NT2/D1 (cell line): ENCODE measurements around the gene NBDY.
A peak's percentile ranks its signal among the peaks of the same experiment; 100 is the strongest.

Experiments
- DNase-seq: peaks from one replicate; pipeline ENCODE4 v3.0.0-alpha.2; 2011; ENCODE audit warnings: low read depth, low spot score
- H3K27me3 ChIP-seq: 2 replicates; pipeline ENCODE4 v1.6.0; 2011; ENCODE audit warnings: mild to moderate bottlenecking; ENCODE audit not compliant: insufficient read length, insufficient read depth
- H3K36me3 ChIP-seq: 2 replicates; pipeline ENCODE4 v1.6.1; 2011; ENCODE audit warnings: mild to moderate bottlenecking, low read length, mixed read lengths; ENCODE audit not compliant: insufficient read depth, insufficient read length
- H3K4me1 ChIP-seq: 2 replicates; pipeline ENCODE4 v1.5.1; 2011; ENCODE audit not compliant: insufficient read depth, insufficient read length
- H3K4me3 ChIP-seq: 2 replicates; pipeline ENCODE4 v1.5.1; 2011; ENCODE audit warnings: low read depth; ENCODE audit not compliant: insufficient read length
- H3K9ac ChIP-seq: 2 replicates; pipeline ENCODE4 v1.6.0; 2011; ENCODE audit warnings: low read depth; ENCODE audit not compliant: insufficient read length
- H3K9me3 ChIP-seq: 2 replicates; pipeline ENCODE4 v1.5.1; 2011; ENCODE audit warnings: mild to moderate bottlenecking, low read length; ENCODE audit not compliant: insufficient read depth
- SUZ12 ChIP-seq: IDR thresholded peaks from 2 replicates; pipeline ENCODE4 v1.6.1; 2011; ENCODE audit not compliant: insufficient read length, insufficient read depth; ENCODE audit errors: extremely low read depth
- YY1 ChIP-seq: IDR thresholded peaks from 2 replicates; pipeline ENCODE4 v1.6.1; 2011; ENCODE audit not compliant: insufficient read length, insufficient read depth
- ZNF274 ChIP-seq: IDR thresholded peaks from 2 replicates; pipeline ENCODE4 v1.6.1; 2011; ENCODE audit warnings: mild to moderate bottlenecking, low read depth, low read length

Gene NBDY

DNA sequence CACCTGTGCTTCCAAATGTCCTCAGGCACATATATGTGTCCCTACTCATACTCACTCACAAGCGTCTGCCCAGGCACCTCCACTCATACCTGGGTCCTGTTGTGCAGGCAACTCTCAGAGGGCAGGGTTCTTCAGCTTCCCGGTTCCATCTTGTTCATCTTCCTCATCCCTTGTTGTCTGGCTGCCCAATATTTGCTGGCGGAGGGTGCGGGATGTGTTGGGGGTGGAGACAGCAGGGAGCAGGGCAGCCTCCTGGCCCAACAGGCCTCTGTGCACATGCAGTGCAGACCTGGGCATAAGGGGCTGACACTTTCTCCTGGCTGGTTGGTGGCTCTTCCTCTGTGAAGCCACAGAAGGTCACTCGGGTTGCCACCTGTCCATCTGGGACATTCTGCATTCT is 32.1 kb downstream of the NBDY start:
- no peak for DNase-seq
- Histone ChIP-seq H3K9ac (no peak overlapping the region), H3K4me3 (no peak overlapping the region), H3K4me1 (peaks cover 4% of the 10 kb centered on the region), H3K9me3 (no peaks in the 10 kb centered on the region), H3K36me3 (peaks cover 34% of the 10 kb centered on the region), H3K27me3 (no peaks in the 10 kb centered on the region)
- no peak for TF ChIP-seq SUZ12
- no peak for TF ChIP-seq ZNF274
- TF ChIP-seq YY1 = no peak

DNA sequence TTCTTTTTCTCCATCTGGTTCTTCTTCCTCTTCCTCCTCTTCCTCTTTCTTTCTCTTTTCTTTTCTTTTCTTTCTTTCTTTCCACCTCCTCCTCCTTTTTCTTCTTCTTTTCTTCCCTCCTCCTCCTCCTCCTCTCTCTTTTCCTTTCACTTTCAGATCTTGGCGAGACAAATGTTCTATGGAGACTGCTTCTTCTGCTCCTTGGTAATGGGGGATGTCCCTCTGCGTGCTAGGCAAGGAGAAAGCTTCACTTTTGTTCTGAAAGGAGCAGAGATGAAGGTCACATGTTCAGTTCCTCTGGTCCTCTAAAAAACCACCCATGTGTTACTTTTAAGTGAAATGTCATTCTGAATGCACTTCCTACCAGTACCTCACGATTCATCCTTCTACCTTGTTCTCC is 33.2 kb downstream of the NBDY start:
- TF ChIP-seq YY1 = no peak
- no peak for TF ChIP-seq SUZ12
- TF ChIP-seq ZNF274 = no peak
- H3K9ac ChIP-seq = no peak overlapping the region
- H3K36me3 ChIP-seq = peaks cover 36% of the 10 kb centered on the region
- H3K9me3 ChIP-seq = no peaks in the 10 kb centered on the region
- no peaks in the 10 kb centered on the region for H3K27me3 ChIP-seq
- H3K4me3 ChIP-seq = no peak overlapping the region
- peaks cover 8% of the 10 kb centered on the region for H3K4me1 ChIP-seq
- DNase-seq = no peak

DNA sequence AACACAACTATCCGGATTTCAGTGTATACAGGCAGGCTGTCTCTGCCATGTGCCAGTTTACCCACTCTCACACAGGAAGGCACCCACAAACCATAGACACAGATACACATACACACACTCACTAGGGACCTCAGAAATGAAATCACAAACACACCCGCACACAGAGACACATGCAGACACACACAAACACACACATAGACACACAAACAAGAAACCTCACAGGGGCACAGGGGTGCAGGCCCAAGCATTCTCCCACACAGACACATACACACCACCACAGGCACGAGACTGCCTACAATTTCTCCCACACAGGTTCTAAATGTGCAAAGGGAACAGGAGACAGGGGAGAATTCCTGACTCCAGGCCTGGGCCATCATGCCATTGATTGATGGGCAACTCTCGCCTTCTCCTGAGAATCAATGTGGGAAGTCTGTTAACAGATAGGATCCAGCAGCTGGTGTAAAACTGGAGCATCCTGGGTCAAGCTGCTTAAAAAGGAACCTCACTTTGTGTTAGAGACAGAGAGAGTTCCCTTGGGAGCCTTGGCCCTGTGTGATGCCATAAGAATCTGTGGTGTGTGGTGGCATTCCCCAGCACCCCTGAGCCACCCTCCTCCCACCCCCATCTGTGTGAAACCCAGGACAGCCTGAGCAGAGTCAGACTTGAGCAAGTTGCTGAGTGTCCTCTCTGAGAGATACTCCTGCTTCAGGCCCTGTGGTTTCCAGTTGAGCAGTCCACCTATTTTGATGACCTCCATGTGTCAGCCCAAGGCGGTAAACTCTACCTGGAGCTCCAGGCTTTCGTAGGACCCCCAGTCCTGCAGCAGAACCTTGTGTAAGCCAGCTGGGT is 33.9 kb downstream of the NBDY start:
- no peak for DNase-seq
- Histone ChIP-seq H3K36me3 (peaks cover 36% of the 10 kb centered on the region), H3K9me3 (no peaks in the 10 kb centered on the region), H3K27me3 (no peaks in the 10 kb centered on the region), H3K4me1 (peaks cover 9% of the 10 kb centered on the region), H3K9ac (no peak overlapping the region), H3K4me3 (no peak overlapping the region)
- no peak for TF ChIP-seq SUZ12
- no peak for TF ChIP-seq ZNF274
- TF ChIP-seq YY1 = no peak

DNA sequence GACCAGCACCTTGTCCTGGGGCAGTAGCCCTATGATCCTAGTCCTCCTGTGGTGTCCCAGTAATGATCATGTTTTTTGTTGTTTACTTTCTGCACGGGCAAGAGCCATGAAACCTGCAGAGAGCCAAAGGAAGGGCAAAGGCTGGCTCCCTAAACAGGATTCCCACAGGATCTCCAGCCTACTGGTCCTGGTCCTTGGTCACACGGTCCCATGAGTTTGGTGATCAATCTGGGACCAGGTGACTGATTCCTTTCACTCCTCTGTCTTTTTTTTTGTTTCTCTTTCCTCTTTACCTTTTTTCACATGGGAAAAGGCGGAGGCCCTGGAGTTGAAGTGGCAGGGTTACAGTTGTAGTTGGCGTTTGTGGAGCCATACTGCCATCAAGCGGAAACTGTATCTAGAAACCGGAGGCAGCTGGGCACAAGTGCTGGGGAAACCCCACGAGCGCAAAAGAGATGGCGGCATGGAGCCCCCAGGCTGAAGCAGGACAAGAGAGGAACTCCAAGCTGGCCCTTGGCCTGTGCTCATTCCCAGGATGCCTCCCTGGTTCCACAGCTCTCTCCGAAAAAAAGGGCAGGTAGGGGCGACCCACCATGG is 34.6 kb downstream of the NBDY start:
- no peak overlapping the region for H3K4me3 ChIP-seq
- no peak for DNase-seq
- no peaks in the 10 kb centered on the region for H3K27me3 ChIP-seq
- no peak overlapping the region for H3K9ac ChIP-seq
- no peak for TF ChIP-seq SUZ12
- TF ChIP-seq ZNF274 = no peak
- no peak for TF ChIP-seq YY1
- H3K9me3 ChIP-seq = no peaks in the 10 kb centered on the region
- H3K4me1 ChIP-seq = peaks cover 9% of the 10 kb centered on the region
- peaks cover 36% of the 10 kb centered on the region for H3K36me3 ChIP-seq

GRCh38 chrX:56764153-56764974 is 35.3 kb downstream of the NBDY start:
- TF ChIP-seq SUZ12 (no peak), YY1 (no peak), ZNF274 (no peak)
- no peak overlapping the region for H3K4me3 ChIP-seq

DNA sequence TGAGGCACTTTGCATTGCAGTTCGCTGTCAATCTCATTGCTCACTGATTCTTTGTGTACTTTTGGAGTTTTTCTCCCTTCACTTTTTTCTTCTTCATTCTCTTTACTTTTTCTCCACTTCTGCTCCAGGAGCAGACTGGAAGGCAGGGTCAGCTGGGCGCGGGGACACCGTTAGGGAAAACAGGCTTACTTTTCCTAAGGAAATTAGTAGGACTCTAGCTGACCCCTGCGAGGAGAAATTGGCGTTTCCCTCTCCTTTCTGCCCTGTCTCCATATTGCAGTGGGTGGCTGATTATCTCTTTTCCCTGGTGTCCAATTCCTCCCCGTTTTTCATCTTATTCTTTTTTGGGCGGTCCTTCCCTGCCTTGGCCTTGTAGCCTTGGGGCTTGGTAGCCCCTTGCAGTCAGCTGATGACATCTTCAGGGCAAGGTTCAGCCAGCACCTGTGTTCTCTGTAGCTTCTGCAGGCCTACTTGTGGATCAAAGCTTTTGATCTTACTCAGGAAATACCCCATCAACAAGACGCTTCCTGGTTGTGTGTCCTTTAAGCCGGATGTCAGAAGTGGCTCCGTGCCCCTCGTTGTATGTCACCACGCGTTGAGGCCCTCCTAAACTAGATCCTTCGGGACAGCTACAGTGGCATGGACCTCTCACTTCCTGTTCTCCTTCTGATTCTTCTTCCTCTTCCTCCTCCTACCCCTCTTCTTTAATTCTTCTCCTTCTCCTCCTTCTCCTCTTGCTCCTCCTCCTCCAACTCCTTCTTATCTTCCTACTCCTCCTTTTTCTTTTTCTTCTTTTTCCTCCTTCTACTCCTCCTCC is 36.1 kb downstream of the NBDY start:
- Histone ChIP-seq H3K36me3 (peaks cover 31% of the 10 kb centered on the region), H3K9ac (no peak overlapping the region), H3K27me3 (no peaks in the 10 kb centered on the region), H3K4me1 (peaks cover 9% of the 10 kb centered on the region), H3K9me3 (no peaks in the 10 kb centered on the region), H3K4me3 (no peak overlapping the region)
- no peak for DNase-seq
- no peak for TF ChIP-seq SUZ12
- no peak for TF ChIP-seq YY1
- TF ChIP-seq ZNF274 = no peak

More at GRCh38 chrX:56764153-56764974, 35.3 kb downstream of the NBDY start:
- Histone ChIP-seq H3K27me3 (no peaks in the 10 kb centered on the region), H3K4me1 (peaks cover 9% of the 10 kb centered on the region), H3K36me3 (peaks cover 31% of the 10 kb centered on the region), H3K9ac (no peak overlapping the region), H3K9me3 (no peaks in the 10 kb centered on the region)
- peak; percentile 44 for DNase-seq
